Endothelial cell (in vitro differentiated cells): Measurements from ENCODE around the gene SPRR2F. TPM values are rescaled to one million over a fixed set of nuclear protein-coding genes. Genes with fewer than 3 reads are reported as not detected.
"Not testable (repeated sequence)": the region's sequence is repeated elsewhere in the genome, so short reads cannot be mapped to it uniquely, and the experiment has no call there.

Source experiments
- DNase-seq: peaks from one replicate; pipeline ENCODE4 v3.0.0; 2021; ENCODE audit warnings: low spot score
- H3K27ac Mint-ChIP-seq: one replicate; pipeline ENCODE4 v1.8.0; 2021; ENCODE audit warnings: mixed read lengths, inconsistent platforms; ENCODE audit not compliant: unreplicated experiment
- H3K27me3 Mint-ChIP-seq: one replicate; pipeline ENCODE4 v1.8.0; 2021; ENCODE audit warnings: mild to moderate bottlenecking, moderate library complexity, mixed read lengths, inconsistent platforms; ENCODE audit not compliant: unreplicated experiment
- H3K36me3 Mint-ChIP-seq: one replicate; pipeline ENCODE4 v1.8.0; 2021; ENCODE audit warnings: mild to moderate bottlenecking, low read depth, mixed read lengths, inconsistent platforms; ENCODE audit not compliant: unreplicated experiment
- H3K4me1 Mint-ChIP-seq: one replicate; pipeline ENCODE4 v1.8.0; 2021; ENCODE audit warnings: mild to moderate bottlenecking, mixed read lengths, inconsistent platforms; ENCODE audit not compliant: unreplicated experiment
- H3K4me3 Mint-ChIP-seq: one replicate; pipeline ENCODE4 v1.8.0; 2021; ENCODE audit warnings: mild to moderate bottlenecking, mixed read lengths, inconsistent platforms; ENCODE audit not compliant: unreplicated experiment
- H3K9me3 Mint-ChIP-seq: one replicate; pipeline ENCODE4 v1.8.0; 2021; ENCODE audit warnings: mixed read lengths, inconsistent platforms; ENCODE audit not compliant: unreplicated experiment
- total RNA-seq: library from RNA; stranded (reverse); fragmentation: NEBNext Ultra II Directional; extraction: Animal tissue kit (Norgen Biotek cat#: 25700); gene quantifications from one replicate; pipeline ENCODE4 v1.2.1, GENCODE V29; 2021; ENCODE audit not compliant: unreplicated experiment
- TF ChIP-seq, protein P1 (sequence below): fragments of 200-600 bp; sonication (generic); IDR thresholded peaks from one replicate; pipeline ENCODE4 v1.5.0; 2021; ENCODE audit warnings: antibody characterized with exemption; ENCODE audit not compliant: unreplicated experiment

The SPRR2F gene
- total RNA-seq, 1 donor from 2014 or later = not detected

- H3K4me1 Mint-ChIP-seq = peaks cover 14% of the 10 kb centered on the region
- no peaks in the 10 kb centered on the region for H3K27me3 Mint-ChIP-seq
- TF ChIP-seq, protein P1, sequence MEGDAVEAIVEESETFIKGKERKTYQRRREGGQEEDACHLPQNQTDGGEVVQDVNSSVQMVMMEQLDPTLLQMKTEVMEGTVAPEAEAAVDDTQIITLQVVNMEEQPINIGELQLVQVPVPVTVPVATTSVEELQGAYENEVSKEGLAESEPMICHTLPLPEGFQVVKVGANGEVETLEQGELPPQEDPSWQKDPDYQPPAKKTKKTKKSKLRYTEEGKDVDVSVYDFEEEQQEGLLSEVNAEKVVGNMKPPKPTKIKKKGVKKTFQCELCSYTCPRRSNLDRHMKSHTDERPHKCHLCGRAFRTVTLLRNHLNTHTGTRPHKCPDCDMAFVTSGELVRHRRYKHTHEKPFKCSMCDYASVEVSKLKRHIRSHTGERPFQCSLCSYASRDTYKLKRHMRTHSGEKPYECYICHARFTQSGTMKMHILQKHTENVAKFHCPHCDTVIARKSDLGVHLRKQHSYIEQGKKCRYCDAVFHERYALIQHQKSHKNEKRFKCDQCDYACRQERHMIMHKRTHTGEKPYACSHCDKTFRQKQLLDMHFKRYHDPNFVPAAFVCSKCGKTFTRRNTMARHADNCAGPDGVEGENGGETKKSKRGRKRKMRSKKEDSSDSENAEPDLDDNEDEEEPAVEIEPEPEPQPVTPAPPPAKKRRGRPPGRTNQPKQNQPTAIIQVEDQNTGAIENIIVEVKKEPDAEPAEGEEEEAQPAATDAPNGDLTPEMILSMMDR = no peak
- H3K9me3 Mint-ChIP-seq = no peaks in the 10 kb centered on the region
- H3K27ac Mint-ChIP-seq = no peak overlapping the region
- peak; percentile 29 for DNase-seq
- no peaks in the 10 kb centered on the region for H3K36me3 Mint-ChIP-seq
- no peak overlapping the region for H3K4me3 Mint-ChIP-seq
These were observed 9.6 kb upstream of the SPRR2F start for GRCh38 chr1:153122831-153123421.

DNA sequence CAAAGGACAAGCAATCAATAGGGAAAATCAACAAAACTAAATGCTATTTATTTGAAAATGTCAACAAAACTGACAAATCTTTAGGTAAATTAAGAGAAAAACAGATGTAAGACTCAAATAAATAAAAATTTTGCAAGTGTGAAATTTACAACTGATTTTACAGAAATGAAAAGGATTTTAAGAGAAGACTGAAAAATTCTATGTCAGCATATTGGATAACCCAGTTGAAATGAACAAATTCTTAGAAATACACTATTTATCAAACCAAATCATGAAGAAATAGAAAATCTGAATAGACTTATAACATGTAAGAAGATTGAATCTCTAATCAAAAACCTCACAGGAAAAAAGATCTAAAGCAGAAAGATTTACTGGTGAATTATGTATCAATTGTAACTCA lies 7.6 kb upstream of the SPRR2F start:
- DNase-seq = no peak
- Mint-ChIP-seq H3K9me3 (no peaks in the 10 kb centered on the region), H3K27ac (no peak overlapping the region), H3K4me3 (no peak overlapping the region), H3K27me3 (no peaks in the 10 kb centered on the region), H3K4me1 (peaks cover 9% of the 10 kb centered on the region), H3K36me3 (no peaks in the 10 kb centered on the region)
- TF ChIP-seq, protein P1 = no peak

- H3K4me3 Mint-ChIP-seq = no peak overlapping the region
- H3K9me3 Mint-ChIP-seq = no peaks in the 10 kb centered on the region
- TF ChIP-seq, protein P1 = no peak
- no peaks in the 10 kb centered on the region for H3K27me3 Mint-ChIP-seq
- H3K36me3 Mint-ChIP-seq = no peaks in the 10 kb centered on the region
- H3K4me1 Mint-ChIP-seq = peaks cover 17% of the 10 kb centered on the region
- no peak for DNase-seq
- no peak overlapping the region for H3K27ac Mint-ChIP-seq
These were observed 6.2 kb upstream of the SPRR2F start for GRCh38 chr1:153119491-153119971.

- H3K27me3 Mint-ChIP-seq, H3K4me1 Mint-ChIP-seq, H3K27ac Mint-ChIP-seq, H3K9me3 Mint-ChIP-seq, H3K36me3 Mint-ChIP-seq, DNase-seq, H3K4me3 Mint-ChIP-seq: not testable (repeated sequence)
These were observed 1.9 kb upstream of the SPRR2F start for GRCh38 chr1:153115264-153115663.

DNA sequence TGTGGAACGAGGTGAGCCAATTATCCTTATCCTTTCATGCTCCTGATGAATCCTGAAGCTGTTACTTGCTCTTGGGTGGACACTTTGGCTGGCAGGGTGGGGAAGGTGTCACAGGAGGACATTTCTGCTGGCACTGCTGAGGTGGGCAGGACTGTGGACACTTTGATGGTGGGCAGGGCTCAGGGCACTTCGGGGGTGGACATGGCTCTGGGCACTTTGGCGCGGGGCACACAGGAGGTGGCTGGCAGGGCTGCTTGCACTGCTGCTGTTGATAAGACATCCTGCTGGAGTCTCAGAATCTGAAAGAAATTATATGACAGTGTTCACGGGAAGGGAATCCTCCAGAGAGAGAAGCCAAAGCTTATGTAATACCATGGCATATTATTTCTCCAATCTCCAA lies 862 bp downstream of the SPRR2F start:
- H3K4me3 Mint-ChIP-seq, H3K27ac Mint-ChIP-seq, H3K9me3 Mint-ChIP-seq, H3K4me1 Mint-ChIP-seq, H3K36me3 Mint-ChIP-seq, DNase-seq, H3K27me3 Mint-ChIP-seq: not testable (repeated sequence)

- no peak overlapping the region for H3K4me3 Mint-ChIP-seq
- TF ChIP-seq, protein P1 = no peak
- peaks cover 7% of the 10 kb centered on the region for H3K4me1 Mint-ChIP-seq
- H3K36me3 Mint-ChIP-seq = no peaks in the 10 kb centered on the region
- H3K27me3 Mint-ChIP-seq = no peaks in the 10 kb centered on the region
- no peak for DNase-seq
- H3K27ac Mint-ChIP-seq = no peak overlapping the region
- H3K9me3 Mint-ChIP-seq = no peaks in the 10 kb centered on the region
These were observed 13.1 kb downstream of the SPRR2F start for GRCh38 chr1:153100245-153100644.
